K562 (cell line): Measurements from ENCODE around the gene CNTF. TPM values are rescaled to one million over a fixed set of nuclear protein-coding genes. Genes with fewer than 3 reads are reported as not detected.

Experiments
- C11orf30 ChIP-seq: fragments of 450-650 bp; IDR thresholded peaks from 2 replicates; pipeline ENCODE4 v1.6.1; 2016; ENCODE audit warnings: low read depth, mild to moderate bottlenecking
- CBX5 ChIP-seq: IDR thresholded peaks from 2 replicates; pipeline ENCODE4 v1.6.1; 2014; ENCODE audit warnings: low read depth, borderline replicate concordance
- CSDE1 ChIP-seq, 2 experiments: fragments of 450-650 bp; IDR thresholded peaks; 2 replicates each; pipeline ENCODE4 v1.6.1; 2016; ENCODE audit warnings: mild to moderate bottlenecking in 1 of 2
- FOXJ3 ChIP-seq: sonication (generic); formaldehyde crosslinking; IDR thresholded peaks from 2 replicates; pipeline ENCODE4 v1.4.0; 2020; ENCODE audit warnings: mild to moderate bottlenecking, missing genetic modification reagents
- HNRNPLL ChIP-seq: fragments of 200-400 bp; formaldehyde crosslinking; IDR thresholded peaks from 2 replicates; pipeline ENCODE4 v1.6.1; 2017; ENCODE audit warnings: low read length, low read depth, mild to moderate bottlenecking; ENCODE audit not compliant: poor library complexity, severe bottlenecking
- HOXB6 ChIP-seq: fragments of 250-450 bp; sonication (Bioruptor Pico); IDR thresholded peaks from 2 replicates; pipeline ENCODE4 v1.5.1; 2022; ENCODE audit warnings: mild to moderate bottlenecking, borderline replicate concordance
- ILK ChIP-seq: fragments of 450-650 bp; IDR thresholded peaks from 2 replicates; pipeline ENCODE4 v1.6.1; 2016; ENCODE audit warnings: missing genetic modification characterization, low read depth, mild to moderate bottlenecking, missing compliant biosample characterization, moderate library complexity, borderline replicate concordance
- KLF13 ChIP-seq: fragments of 450-650 bp; IDR thresholded peaks from 2 replicates; pipeline ENCODE4 v1.6.1; 2016; ENCODE audit warnings: missing genetic modification characterization, low read depth, mild to moderate bottlenecking, missing compliant biosample characterization, moderate library complexity, borderline replicate concordance
- MAFG ChIP-seq: fragments of 450-650 bp; conservative IDR thresholded peaks from 2 replicates; pipeline ENCODE4 v1.6.1; 2016; ENCODE audit warnings: missing genetic modification characterization, missing compliant biosample characterization
- NCOA4 ChIP-seq: fragments of 450-650 bp; IDR thresholded peaks from 2 replicates; pipeline ENCODE4 v1.6.1; 2018; ENCODE audit warnings: mild to moderate bottlenecking; ENCODE audit not compliant: partially characterized antibody
- NFE2 ChIP-seq: IDR thresholded peaks from 2 replicates; pipeline ENCODE4 v1.6.1; 2014; ENCODE audit warnings: antibody characterized with exemption, low read depth
- NFYB ChIP-seq: IDR thresholded peaks from 2 replicates; pipeline ENCODE4 v1.6.1; 2011; ENCODE audit warnings: mild to moderate bottlenecking, moderate library complexity; ENCODE audit not compliant: insufficient read length; ENCODE audit errors: extremely low read depth
- NR2C1 ChIP-seq, 2 experiments: fragments of 450-650 bp; IDR thresholded peaks; 2 replicates each; pipeline ENCODE4 v1.6.1; 2017; ENCODE audit warnings: mild to moderate bottlenecking in 2 of 2, antibody characterized with exemption in 1 of 2, inconsistent platforms in 1 of 2, missing compliant biosample characterization in 1 of 2, missing genetic modification characterization in 1 of 2
- NR3C1 ChIP-seq: sonication (generic); formaldehyde crosslinking; IDR thresholded peaks from 2 replicates; pipeline ENCODE4 v1.8.1; 2022; ENCODE audit warnings: missing genetic modification reagents
- PHTF2 ChIP-seq: fragments of 250-450 bp; sonication (Bioruptor Pico); IDR thresholded peaks from 2 replicates; pipeline ENCODE4 v1.5.0; 2021; ENCODE audit warnings: mild to moderate bottlenecking
- POLR3A ChIP-seq: IDR thresholded peaks from 2 replicates; pipeline ENCODE4 v1.6.1; 2011; ENCODE audit warnings: borderline replicate concordance, mild to moderate bottlenecking, moderate library complexity; ENCODE audit not compliant: insufficient read length, insufficient read depth; ENCODE audit errors: extremely low read depth
- SETDB1 ChIP-seq: IDR thresholded peaks from one replicate; pipeline ENCODE4 v1.6.1; 2012; ENCODE audit warnings: low read length, control low read depth, inconsistent platforms
- SMARCC2 ChIP-seq: fragments of 450-650 bp; IDR thresholded peaks from 2 replicates; pipeline ENCODE4 v1.6.1; 2017; ENCODE audit warnings: antibody characterized with exemption, moderate library complexity, mild to moderate bottlenecking, low read depth
- STAT5B ChIP-seq: fragments of 250-450 bp; sonication (Bioruptor Pico); IDR thresholded peaks from 2 replicates; pipeline ENCODE4 v1.8.0; 2021; ENCODE audit warnings: mild to moderate bottlenecking, inconsistent platforms
- TBL1XR1 ChIP-seq, 2 experiments: IDR thresholded peaks; 2 replicates each; pipeline ENCODE4 v1.6.1; 2012; ENCODE audit warnings: improper control_type of control experiment in 2 of 2, low read length in 2 of 2, mild to moderate bottlenecking in 1 of 2
- ZFP30 ChIP-seq: fragments of 250-450 bp; sonication (Bioruptor Pico); IDR thresholded peaks from 2 replicates; pipeline ENCODE4 v1.8.0; 2022; ENCODE audit warnings: moderate library complexity, mild to moderate bottlenecking, inconsistent platforms, borderline replicate concordance
- ZNF121 ChIP-seq: sonication (generic); formaldehyde crosslinking; conservative IDR thresholded peaks from 2 replicates; pipeline ENCODE4 v1.8.0; 2022; ENCODE audit warnings: missing genetic modification reagents
- ZNF133 ChIP-seq: fragments of 250-450 bp; sonication (Bioruptor Pico); IDR thresholded peaks from 2 replicates; pipeline ENCODE4 v1.4.0; 2020; ENCODE audit warnings: mild to moderate bottlenecking
- ZNF408 ChIP-seq: fragments of 250-450 bp; sonication (Bioruptor Pico); IDR thresholded peaks from 2 replicates; pipeline ENCODE4 v1.4.0; 2020; ENCODE audit warnings: low read depth, mild to moderate bottlenecking, moderate library complexity
- ZNF586 ChIP-seq: fragments of 450-650 bp; formaldehyde crosslinking; conservative IDR thresholded peaks from 2 replicates; pipeline ENCODE4 v1.4.0; 2020; ENCODE audit warnings: mild to moderate bottlenecking, moderate library complexity
- ZNF778 ChIP-seq: fragments of 450-650 bp; formaldehyde crosslinking; IDR thresholded peaks from 2 replicates; pipeline ENCODE4 v1.4.0; 2020; ENCODE audit warnings: mild to moderate bottlenecking, moderate library complexity
- ZNF780A ChIP-seq: fragments of 250-450 bp; sonication (Bioruptor Pico); IDR thresholded peaks from 2 replicates; pipeline ENCODE4 v1.5.0; 2021; ENCODE audit warnings: mild to moderate bottlenecking
- polyA plus RNA-seq, 8 experiments: library from polyadenylated mRNA; depleted of rRNA in 4 of 8; stranded (reverse) in 5 of 8; unstranded in 3 of 8; fragments of >200 nt; fragmentation: Nextera tagmentation in 2 of 8; fragmentation: Illumina TruSeq in 1 of 8; extraction: Ambion mirVana in 2 of 8; extraction: Trizol in 1 of 8; gene quantifications; 2 replicates each; pipeline versions ENCODE4 v1.2.1 to v1.2.3, GENCODE V29; 2011 to 2014; ENCODE audit warnings: inconsistent platforms in 1 of 8, missing spikeins in 1 of 8
- total RNA-seq, 7 experiments: library from RNA; depleted of rRNA in 6 of 7; stranded (reverse); fragments of >200 nt in 6 of 7; fragmentation: Illumina TruSeq in 2 of 7; extraction: Trizol in 2 of 7; gene quantifications; 2 replicates each; pipeline versions ENCODE4 v1.2.1 to v1.2.3, GENCODE V29; 2011 to 2021; ENCODE audit warnings: low replicate concordance in 1 of 7
- TF ChIP-seq, protein P1 (sequence below): fragments of 250-450 bp; sonication (Bioruptor Pico); IDR thresholded peaks from 2 replicates; pipeline ENCODE4 v1.4.0; 2020; ENCODE audit warnings: mild to moderate bottlenecking, moderate library complexity
- TF ChIP-seq, protein P2 (sequence below): conservative IDR thresholded peaks from 2 replicates; pipeline ENCODE4 v1.6.1; 2011; ENCODE audit warnings: low read depth, mild to moderate bottlenecking, low read length; ENCODE audit not compliant: control insufficient read depth

CNTF gene
- total and polyA plus RNA-seq, 9 of the 15 experiments (the other 6 are each of a cell fraction or from before 2014, with no cell fraction given): 0.17 to 5.0 (median 2.3) TPM

DNA sequence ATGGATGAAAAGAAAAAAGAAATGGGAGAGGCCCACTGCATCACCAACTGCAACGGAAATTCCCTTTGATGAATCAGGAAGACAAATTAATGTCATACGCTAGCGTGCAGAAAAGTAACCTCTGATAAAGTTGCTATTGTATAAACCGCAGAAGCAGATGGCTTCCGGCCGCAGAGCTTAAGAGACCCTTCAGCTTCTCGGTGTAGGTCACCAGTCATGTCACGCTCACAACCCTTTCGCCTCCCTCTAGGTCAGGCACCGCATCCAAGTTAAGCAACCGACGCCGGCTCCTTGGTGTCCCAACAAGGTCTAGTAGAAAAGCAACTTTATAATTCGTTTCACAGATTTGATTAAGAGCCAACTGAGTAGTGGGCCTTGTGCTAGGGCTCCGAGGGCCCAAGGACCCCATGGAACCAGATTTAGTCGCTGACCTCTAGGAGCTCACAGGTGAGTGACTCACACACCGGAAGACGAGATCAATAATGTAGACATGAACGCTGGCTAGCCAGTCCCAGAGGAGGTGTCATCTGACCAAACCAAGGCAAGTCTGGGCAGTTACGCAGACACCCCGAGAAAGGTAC lies 44.8 kb upstream of the CNTF start (continued):
- TF ChIP-seq NFYB: peak; percentile 14
- peak; percentile 94 for TF ChIP-seq HNRNPLL
- TF ChIP-seq ZNF586 (CRISPR knock-in tag): no peak
- TF ChIP-seq SETDB1: no peak
- TF ChIP-seq CBX5: no peak
- TF ChIP-seq STAT5B (CRISPR knock-in tag): no peak
- no peak for TF ChIP-seq ZNF121 (CRISPR knock-in tag)
- TF ChIP-seq ILK (tag): no peak
- TF ChIP-seq ZNF780A: no peak
- TF ChIP-seq ZNF133 (CRISPR knock-in tag): no peak
- TF ChIP-seq, protein P1, sequence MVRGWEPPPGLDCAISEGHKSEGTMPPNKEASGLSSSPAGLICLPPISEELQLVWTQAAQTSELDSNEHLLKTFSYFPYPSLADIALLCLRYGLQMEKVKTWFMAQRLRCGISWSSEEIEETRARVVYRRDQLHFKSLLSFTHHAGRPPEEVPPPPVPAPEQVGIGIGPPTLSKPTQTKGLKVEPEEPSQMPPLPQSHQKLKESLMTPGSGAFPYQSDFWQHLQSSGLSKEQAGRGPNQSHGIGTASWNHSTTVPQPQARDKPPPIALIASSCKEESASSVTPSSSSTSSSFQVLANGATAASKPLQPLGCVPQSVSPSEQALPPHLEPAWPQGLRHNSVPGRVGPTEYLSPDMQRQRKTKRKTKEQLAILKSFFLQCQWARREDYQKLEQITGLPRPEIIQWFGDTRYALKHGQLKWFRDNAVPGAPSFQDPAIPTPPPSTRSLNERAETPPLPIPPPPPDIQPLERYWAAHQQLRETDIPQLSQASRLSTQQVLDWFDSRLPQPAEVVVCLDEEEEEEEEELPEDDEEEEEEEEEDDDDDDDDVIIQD: no peak
- no peak for TF ChIP-seq NCOA4
- TF ChIP-seq ZFP30 (CRISPR knock-in tag): no peak
- 0 out of 4 replicates have a peak, but pooled peaks of 1 of the 2 experiments have one; percentile 9 for TF ChIP-seq TBL1XR1 (IDR thresholded peaks at IDR 0.05; ENCODE audit: low read length in 2 of 2)
- no peak for TF ChIP-seq ZNF778
- TF ChIP-seq ZNF408 (CRISPR knock-in tag): no peak
- TF ChIP-seq, protein P2, sequence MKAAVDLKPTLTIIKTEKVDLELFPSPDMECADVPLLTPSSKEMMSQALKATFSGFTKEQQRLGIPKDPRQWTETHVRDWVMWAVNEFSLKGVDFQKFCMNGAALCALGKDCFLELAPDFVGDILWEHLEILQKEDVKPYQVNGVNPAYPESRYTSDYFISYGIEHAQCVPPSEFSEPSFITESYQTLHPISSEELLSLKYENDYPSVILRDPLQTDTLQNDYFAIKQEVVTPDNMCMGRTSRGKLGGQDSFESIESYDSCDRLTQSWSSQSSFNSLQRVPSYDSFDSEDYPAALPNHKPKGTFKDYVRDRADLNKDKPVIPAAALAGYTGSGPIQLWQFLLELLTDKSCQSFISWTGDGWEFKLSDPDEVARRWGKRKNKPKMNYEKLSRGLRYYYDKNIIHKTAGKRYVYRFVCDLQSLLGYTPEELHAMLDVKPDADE: no peak
- 0 out of 2 replicates have a peak, but pooled peaks have one; percentile 27 for TF ChIP-seq PHTF2 (CRISPR knock-in tag)
- no peak for TF ChIP-seq NR2C1 (IDR thresholded peaks at IDR 0.05)
- no peak for TF ChIP-seq NR2C1 (tag; IDR thresholded peaks at IDR 0.05)
- peak; percentile 73; the same call in 1 of the 2 replicates for TF ChIP-seq SMARCC2
- no peak for TF ChIP-seq C11orf30
- TF ChIP-seq NR3C1 (CRISPR knock-in tag): no peak
- no peak for TF ChIP-seq MAFG
- no peak for TF ChIP-seq KLF13 (tag)
- TF ChIP-seq NFE2: no peak
- 0 out of 4 replicates have a peak, but pooled peaks of 1 of the 2 experiments have one; percentile 30 for TF ChIP-seq CSDE1 (IDR thresholded peaks at IDR 0.05)
- no peak for TF ChIP-seq HOXB6 (CRISPR knock-in tag)
- TF ChIP-seq FOXJ3: no peak
- no peak for TF ChIP-seq POLR3A
